Measurements from ENCODE around the gene SERINC3.

DNA sequence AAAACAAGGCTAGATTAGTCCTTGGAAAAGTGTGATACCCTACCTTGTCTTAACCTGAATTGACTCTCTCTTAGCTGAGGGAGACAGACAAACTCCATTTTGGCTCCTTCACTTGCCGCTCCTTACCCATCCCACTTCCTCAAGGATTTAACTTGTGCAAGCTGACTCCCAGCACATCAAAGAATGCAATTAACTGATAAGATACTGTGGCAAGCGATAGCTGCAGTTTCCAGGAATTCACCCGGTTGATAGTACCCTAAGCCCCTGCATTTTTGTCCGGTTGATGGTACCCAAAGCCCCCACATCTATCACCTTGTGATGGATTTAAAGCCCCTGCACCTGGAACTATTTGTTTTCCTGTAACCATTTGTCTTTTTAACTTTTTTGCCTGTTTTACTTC, 1.9 kb upstream of the SERINC3 start:
- no peak for TF ChIP-seq EZH2phosphoT487 (IDR thresholded peaks at IDR 0.05; ENCODE audit: low read depth, severe bottlenecking, unreplicated experiment)
- TF ChIP-seq, protein P1, sequence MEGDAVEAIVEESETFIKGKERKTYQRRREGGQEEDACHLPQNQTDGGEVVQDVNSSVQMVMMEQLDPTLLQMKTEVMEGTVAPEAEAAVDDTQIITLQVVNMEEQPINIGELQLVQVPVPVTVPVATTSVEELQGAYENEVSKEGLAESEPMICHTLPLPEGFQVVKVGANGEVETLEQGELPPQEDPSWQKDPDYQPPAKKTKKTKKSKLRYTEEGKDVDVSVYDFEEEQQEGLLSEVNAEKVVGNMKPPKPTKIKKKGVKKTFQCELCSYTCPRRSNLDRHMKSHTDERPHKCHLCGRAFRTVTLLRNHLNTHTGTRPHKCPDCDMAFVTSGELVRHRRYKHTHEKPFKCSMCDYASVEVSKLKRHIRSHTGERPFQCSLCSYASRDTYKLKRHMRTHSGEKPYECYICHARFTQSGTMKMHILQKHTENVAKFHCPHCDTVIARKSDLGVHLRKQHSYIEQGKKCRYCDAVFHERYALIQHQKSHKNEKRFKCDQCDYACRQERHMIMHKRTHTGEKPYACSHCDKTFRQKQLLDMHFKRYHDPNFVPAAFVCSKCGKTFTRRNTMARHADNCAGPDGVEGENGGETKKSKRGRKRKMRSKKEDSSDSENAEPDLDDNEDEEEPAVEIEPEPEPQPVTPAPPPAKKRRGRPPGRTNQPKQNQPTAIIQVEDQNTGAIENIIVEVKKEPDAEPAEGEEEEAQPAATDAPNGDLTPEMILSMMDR (IDR thresholded peaks at IDR 0.05; ENCODE audit: poor library complexity) = no peak
